Activated CD4-positive, alpha-beta T cell treated with anti-CD3 and anti-CD28 coated beads for 24 hours (primary cell): ENCODE data around the gene BCAS3.
"Not testable (repeated sequence)": the region's sequence is repeated elsewhere in the genome, so short reads cannot be mapped to it uniquely, and the experiment has no call there.

Experiments
- DNase-seq, 2 donors: peaks; one replicate each; pipeline ENCODE4 v3.0.0-alpha.2; 2020; ENCODE audit warnings: low read depth in 2 of 2

BCAS3 gene

DNA sequence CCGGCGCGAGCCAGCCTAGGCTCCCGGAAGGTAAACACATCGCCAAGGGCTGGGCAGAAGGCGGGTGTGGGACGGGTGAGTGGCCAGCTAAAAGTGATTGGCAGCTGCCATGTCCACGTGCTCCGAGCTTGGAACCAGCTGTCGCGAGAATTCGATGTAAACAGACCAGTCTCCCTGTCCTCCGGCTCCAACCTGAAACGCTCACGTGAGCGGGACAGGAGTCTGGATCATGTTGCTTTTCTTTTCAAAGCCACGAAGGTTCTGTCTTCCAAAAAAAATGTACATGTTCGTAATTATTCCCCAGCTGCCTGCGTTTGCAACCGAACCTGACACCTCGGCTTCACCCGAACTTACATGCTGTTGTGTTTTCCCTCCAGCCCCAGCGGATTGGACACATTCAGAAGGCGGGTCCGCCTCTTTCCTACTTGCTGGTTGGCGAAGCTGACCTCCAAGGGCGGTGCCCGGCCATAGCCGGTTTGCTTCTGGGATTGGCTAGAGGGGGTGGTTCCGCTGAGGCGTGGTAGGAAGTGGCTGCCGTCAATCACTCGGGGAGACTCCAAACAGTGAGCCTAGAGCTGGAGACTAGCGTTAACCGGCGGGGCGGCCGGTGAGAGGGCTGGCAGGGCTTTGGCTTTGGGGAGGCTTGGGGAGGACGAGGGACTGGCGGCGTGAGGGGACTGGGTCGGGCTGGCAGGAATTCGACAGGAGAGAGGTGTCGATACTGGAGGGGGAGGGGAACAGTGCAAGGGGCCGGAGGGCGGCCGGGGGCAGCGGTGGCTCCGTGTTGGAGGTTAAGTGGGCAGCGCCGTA, at the start of gene BCAS3:
BCAS3 (plus strand) TSS at position 544 of the 810 bp plus-strand sequence.
- peak; percentile 88 to 93 for DNase-seq

DNA sequence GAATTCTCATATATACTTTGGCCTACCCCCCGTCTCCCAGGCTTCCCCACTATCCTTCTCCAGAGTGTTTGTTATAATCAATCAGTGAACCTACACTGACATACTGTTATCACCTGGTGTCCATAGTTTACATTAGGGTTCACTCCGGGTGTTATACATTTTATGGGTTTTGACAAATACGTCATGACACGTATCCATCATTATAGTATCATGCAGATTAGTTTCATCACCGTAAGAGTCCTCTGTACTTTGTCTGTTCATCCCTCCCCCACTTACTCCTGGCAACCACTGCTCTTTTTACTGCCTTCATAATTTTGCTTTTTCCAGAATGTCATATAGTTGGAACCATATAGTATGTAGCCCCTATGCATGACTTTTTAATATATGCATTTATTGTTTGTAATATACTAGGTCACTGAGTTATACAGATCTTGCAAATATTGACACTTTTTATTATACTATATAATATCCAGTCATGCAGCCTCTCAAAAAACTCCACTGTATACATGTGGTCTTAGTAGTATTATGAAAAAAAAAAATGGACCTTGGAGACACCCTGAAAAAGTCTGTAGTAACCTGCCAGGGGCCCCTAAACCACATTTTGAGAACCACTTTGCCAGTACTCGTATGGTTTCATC, 49.3 kb upstream of the BCAS3 start:
- no peak for DNase-seq

DNA sequence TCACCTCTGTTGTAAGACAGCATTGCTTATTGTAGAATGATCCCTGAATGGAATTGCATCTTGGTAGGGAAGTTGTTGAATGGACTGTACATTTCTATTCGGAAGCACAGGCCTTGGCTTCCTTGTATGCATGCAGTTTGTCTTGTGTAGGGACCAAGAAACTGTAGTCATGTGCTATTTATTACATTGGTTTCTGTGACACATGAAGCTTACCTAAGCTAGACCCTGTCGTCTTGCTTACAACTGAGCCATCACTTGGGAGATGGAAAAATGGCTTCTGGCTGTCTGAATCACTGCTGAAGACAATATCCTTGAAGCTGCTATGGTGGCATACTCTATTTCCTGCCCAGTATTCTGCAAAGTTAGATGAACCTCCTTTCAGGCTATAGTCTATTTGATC, 48.5 kb upstream of the BCAS3 start:
- no peak for DNase-seq

DNA sequence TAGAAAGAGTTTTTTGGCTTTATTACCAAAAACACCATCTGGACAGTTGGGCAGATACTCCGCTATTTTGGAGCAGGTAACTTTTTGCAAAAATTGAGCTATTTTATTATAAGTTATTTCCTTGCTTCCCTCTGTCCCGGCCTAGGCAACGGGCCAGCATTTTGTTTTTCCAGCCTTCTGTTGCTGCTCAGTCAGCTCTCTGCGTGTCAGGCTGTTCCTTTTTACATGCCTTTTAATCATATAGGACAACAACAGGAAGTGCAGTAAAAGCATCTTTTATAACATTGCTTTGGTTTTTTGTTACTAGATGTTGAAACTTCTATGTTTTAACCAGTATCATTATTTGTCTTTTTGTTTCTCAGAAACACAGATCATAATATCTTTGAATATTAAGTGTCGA, 47.3 kb upstream of the BCAS3 start:
- no peak for DNase-seq

DNA sequence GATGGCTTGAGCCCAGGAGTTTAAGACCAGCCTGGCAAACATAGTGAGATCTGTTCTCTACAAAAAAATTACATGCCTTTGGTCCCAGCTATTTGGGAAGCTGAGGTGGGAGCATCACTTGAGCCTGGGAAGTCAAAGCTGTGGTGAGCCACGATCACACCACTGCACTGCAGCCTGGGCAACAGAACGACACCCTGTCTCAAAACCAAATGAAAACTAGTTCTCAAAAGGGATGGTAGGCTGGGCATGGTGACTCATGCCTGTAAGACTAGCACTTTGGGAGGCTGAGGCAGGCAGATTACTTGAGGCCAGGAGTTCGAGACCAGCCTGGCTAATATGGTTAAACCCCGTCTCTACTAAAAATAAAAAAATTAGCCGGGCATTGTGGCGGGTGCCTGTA, 46.5 kb upstream of the BCAS3 start:
- DNase-seq: no peak

DNA sequence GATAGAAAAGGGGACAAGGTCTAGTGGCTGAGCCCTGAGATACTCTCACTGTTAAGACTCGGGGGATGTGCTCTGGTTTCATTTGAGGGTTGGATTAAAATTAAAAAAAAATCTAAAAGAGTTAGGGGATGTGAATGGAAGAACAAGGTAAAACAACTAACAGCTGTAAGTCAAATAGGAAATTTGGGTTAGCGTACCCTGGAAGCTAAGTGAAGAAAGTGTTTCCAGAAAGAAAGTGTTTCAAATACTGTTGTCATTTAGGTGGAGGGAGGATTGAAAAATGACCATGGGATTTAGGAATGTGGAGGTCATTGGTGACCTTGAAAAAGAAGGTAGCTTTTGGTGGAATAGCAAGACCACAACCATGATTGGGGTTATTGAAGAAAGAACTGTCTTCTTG, 40.0 kb upstream of the BCAS3 start:
- DNase-seq: no peak

DNA sequence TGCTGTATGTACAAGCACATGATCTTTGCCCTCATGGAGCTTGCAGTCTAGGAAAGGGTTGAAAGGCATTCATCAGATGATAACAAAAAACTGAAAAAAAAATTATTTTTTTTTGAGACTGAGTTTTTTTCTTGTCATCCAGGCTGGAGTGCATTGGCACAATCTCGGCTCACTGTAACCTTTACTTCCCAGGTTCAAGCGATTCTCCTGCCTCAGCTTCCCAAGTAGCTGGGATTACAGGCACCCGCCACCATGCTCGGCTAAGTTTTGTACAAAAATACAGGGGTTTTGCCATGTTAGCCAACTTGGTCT, 38.7 kb upstream of the BCAS3 start:
- DNase-seq: no peak

DNA sequence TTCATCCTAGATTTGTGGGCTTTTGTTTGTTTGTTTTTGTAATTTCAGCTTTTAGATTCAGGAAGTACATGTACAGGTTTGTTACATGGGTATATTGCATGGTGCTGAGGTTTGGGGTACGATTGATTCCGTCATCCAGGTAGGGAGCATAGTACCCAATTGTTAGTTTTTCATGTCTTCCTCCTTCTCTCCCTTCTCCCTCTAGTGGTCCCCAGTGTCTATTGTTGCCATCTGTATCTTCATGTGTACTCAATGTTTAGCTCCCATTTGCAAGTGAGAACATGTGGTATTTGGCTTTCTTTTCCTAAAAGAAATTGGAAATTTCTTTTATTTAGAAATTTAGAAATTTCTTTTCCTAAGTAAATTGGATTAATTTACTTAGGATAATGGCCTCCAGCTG, 37.1 kb upstream of the BCAS3 start:
- DNase-seq: no peak

DNA sequence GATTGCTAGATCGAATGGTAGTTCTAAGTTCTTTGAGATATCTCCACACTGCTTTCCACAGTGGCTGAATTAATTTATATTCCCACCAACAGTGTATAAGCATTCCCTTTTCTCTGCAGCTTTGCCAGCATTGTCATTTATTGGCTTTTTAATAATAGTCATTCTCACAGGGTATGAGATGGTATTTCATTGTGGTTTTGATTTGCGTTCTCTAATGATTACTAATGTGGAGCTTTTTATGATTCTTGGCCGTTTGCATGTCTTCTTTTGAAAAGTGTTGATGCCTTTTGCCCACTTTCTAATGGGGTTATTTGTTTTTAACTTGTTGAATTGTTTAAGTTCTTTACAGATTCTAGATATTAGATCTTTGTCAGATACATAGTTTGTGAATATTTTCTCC, 36.5 kb upstream of the BCAS3 start:
- no peak for DNase-seq

DNA sequence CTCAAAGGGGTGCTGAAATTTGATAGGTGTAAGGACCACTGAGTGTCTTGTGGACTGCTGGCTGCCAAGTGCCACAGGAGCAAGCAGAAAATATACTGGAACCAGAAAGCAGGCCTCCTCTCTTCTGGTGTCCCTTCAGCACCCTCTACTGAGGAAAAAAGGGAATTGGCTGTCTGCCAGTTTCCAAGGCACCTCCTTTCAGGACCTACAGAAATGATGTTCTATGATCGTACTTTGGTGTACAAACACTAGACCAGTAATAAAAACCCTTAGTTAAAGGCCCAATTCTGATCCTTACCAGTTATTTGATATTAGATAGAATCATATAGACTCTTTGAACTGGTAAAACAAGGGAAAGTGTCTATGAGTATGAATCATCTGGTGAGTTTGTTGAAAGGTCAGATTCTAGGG, 35.8 kb upstream of the BCAS3 start:
- peak in 1 of 2 donors; percentile 19 for DNase-seq

DNA sequence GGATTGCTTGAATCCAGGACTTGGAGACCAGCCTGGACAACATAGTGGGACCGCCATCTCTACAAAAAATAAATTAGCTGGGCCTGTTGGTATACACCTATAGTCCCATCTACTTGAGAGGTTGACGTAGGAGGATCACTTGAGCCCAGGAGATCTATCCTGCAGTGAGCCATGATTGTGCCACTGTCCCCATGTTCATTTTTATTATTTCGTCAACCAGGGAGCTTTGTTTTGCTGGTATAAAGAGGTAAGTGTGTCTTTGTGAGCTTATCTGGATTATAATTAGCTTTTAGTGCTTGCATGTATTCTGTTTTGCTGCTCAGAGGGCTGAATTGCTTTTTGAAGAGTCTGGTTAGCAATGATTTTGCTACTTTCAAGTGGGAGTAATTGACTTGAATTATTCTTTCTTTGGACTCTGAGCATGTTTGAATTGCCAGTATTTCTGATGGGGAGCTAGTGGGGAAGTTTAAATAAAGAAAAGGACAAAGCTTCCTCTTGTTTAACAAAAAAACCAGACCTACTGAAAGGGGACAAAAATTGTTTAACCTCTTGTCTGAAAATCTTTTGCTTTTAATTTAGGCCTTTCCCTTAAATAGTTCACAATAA, 31.6 kb upstream of the BCAS3 start:
- no peak for DNase-seq

DNA sequence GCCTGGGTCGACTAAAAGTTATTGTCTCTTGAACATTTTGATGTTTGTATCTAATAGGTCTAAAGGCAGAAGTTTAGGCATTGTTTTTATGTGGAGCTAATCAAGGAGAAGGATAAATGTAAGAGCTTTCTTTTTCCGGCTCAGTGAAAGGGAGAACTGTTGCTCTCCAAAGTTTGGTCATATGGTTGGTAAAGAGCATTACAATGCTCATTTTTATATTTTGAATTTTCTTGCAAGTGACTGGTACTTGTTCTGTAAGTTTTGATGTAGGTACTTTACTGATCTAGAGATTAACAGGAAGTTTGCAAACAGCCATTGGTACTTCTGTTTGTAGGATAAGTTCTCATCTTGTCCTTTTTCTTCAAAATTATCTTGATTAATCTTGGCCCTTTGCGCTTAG, 30.9 kb upstream of the BCAS3 start:
- no peak for DNase-seq

DNA sequence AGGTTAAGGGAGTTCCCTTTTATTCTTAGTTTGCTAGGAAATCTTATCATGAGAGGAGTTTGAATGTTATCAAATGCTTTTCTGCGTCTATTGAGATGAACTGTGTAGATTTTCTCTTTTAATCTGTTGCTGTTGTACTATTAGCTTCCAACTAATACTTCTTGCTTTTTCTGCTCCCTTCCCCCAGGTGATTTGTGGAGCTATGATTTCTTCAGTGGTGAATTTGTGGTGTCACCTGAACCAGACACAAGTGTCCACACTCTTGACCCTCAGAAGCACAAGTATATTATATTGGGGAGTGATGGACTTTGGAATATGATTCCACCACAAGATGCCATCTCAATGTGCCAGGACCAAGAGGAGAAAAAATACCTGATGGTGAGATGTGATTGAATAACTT, 29.9 kb upstream of the BCAS3 start:
- DNase-seq: no peak

DNA sequence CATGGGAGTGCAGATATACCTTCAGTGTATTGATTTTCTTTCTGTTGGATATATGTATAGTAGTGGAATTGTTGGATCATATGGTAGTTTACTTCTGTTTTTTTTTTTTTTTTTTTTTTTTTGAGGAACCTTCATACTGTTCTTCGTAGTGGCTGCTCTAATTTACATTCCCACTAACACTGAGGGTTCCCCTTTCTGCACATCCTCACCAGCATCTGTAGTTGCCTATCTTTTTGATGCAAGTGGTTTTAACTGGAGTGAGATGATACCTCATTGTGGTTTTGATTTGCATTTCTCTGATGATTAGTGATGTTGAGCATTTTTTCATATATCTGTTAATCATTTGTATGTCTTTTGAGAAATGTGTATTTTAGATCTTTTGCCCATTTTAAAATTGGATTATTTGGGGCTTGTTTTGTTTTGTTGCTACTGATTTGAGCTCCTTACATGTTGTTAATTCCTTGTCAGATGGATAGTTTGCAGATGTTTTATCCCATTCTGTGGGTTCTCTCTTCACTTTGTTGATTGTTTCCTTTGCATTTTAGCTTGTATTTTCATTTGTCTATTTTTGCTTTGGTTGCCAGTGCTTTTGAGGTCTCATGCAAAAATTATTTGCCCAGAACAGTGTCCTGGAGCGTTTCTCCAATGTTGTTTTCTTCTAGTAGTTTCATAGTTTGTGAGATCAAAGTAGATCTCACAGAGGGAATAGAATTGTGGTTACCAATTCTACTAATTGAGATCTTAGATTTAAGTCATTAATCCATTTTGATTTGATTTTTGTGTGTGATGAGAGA, 25.0 kb upstream of the BCAS3 start:
- DNase-seq: no peak

DNA sequence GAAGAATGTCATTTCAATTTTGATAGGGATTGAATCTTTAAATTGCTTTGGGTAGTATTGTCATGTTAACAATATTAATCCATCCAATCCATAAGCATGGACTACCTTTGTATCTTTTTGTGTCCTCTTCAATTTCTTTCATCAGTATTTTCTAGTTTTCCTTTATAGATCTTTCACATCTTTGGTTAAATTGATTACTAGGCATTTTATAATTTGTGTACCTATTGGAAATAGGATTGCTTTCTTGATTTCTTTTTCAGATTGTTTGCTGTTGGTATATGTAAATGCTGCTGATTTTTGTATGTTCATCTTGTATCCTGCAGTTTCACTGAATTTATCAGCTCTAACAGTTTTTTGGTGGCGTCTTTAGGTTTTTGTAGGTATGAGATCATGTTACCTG, 24.1 kb upstream of the BCAS3 start:
- no peak for DNase-seq

DNA sequence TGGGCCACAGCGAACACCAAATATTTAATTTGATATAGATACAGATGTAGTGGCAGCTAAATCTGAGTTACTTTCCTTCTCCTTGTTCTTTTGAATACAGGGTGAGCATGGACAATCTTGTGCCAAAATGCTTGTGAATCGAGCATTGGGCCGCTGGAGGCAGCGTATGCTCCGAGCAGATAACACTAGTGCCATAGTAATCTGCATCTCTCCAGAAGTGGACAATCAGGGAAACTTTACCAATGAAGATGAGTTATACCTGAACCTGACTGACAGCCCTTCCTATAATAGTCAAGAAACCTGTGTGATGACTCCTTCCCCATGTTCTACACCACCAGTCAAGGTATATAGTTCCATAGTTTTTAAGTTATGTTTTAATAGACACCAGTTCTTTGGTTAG, 21.2 kb upstream of the BCAS3 start:
- DNase-seq: no peak

DNA sequence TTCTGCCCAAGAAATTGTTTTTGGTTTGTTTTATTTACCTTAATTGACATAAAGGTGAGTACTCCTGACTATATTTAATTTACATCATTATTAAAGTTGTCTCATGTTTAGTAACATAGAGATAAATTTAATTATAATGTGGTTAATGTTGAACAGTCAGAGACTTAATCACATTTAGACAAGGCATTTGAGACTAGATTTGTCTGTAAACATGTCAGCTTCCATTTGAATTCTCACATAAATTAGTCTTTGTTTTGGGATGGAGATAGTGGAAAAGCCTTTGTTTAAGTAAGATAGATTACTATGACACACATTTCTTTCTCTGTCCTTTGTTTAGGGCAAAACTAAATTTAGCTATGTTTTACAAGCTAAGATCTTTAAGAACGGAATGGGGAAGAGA, 18.5 kb upstream of the BCAS3 start:
- no peak for DNase-seq

DNA sequence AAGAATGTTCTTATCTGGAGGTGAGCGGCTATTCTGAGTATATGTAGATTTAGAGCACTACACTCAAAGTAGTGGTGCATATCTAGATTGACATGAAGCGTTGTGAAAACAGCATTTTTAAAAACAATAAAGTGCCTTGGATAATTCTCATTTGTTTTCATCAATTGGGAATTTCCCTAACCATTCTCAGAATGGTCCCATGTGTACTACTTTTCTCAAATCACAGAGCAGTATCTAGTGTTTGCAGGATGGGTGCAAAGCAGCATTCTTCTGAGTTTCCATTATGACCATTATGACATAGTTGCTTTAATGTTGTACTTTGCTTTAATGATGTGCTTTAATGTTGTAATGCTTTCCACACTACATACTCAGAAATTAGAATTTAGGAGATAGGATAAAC, 16.2 kb upstream of the BCAS3 start:
- DNase-seq: no peak

DNA sequence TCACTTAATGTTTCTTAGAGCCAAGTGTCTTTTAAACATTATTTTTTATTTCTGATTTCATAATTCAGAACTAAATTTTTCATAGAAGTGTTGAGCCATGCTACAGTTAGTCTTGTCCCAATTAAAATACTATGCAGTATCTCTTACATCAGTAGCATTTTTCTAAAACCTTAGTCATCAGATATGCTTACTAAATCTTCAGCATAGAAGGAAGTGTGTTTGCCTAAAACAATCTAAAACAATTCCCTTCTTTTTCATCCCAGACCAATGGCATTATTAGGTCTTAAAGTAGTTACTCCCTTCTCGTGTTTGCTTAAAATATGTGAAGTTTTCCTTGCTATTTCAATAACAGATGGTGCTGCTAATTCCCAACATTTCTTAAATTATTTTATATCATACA, 13.6 kb upstream of the BCAS3 start:
- no peak for DNase-seq

DNA sequence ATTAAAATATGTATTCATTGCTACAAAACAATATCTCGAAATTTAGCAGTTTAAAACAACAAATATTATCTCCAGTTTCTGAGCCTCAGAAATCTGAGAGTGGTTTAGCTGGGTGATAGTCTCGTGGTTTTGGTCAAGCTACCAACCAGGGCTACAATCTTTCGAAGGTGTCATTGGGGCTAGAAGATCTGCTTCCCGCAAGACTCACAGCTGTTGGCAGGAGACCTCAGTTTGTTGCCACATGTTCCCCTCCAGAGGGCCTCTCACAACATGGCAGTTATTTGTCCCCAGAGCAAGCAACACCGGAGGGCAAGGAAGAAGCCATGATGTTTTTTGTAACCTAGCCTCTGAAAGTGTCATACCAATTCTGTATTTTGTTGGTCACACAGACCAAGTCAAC, 12.0 kb upstream of the BCAS3 start:
- no peak for DNase-seq

DNA sequence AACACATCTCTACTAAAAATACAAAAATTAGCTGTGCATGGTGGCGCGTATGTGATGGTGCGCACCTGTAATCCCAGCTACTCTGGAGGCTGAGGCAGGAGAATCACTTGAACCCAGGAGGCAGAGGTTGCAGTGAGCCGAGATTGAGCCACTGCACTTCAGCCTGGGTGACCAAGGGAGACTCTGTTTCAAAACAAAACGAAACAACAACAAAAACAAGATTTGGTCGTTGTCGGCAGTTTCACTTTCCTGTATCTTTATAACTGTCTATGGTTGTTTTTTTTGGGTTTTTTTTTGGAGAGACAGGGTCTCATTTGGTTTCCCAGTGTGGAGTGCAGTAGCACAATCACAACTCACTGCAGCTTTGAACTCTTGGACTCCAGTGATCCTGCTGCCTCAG, 8.9 kb upstream of the BCAS3 start:
- DNase-seq: not testable (repeated sequence)

DNA sequence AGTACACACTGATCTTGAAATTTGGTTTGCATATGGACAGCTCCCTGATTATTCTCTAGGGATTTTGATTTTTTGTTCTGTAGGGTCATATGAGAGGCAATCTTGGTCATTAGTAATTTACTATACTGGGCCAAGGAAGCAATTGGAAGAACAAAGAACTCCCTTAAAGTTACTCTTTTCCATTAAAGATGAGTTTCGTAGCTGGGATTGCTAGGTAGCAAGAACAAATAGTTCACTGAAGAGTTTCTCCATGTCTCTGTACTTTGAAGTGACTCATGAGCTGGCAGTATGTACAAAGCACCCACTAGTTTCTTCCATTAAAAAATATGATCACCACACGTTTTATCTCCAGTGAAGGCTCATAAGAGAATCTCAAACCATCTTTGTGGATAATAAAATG, 6.2 kb upstream of the BCAS3 start:
- no peak for DNase-seq

DNA sequence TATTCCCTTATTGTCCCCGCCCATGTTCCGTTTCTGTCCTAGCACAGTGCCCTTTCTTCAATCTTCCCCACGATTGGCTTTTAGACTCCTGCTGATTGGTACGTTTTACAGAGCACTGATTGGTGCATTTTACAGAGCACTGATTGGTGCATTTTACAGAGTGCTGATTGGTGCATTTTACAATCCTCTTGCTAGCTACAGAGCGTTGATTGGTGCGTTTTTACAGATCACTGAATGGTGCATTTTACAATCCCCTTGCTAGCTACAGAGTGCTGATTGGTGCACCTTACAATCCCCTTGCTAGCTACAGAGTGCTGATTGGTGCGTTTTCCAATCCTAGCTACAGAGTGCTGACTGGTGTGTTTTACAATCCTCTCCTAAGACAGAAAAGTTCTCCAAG, 3.0 kb upstream of the BCAS3 start:
- DNase-seq: not testable (repeated sequence)
